Caco-2 (cell line): ENCODE data around the gene ANKMY1. TPM values are rescaled to one million over a fixed set of nuclear protein-coding genes. Genes with fewer than 3 reads are reported as not detected.

Source experiments
- BruUV-seq: library from RNA; stranded (reverse); fragments of 400-500 nt; replicated peaks from 2 replicates; lab custom pipeline; 2021; lab: Mats Ljungman, UMichigan
- CTCF ChIA-PET: fragments of 300-600 bp; sonication (Branson Sonifier 250); formaldehyde crosslinking; loops from one replicate; lab custom pipeline; 2022; ENCODE audit warnings: antibody characterized with exemption; lab: Charles Lee
- POLR2A ChIA-PET: fragments of 300-600 bp; sonication (Branson Sonifier 250); formaldehyde crosslinking; loops from one replicate; lab custom pipeline; 2022; ENCODE audit warnings: antibody characterized with exemption; lab: Charles Lee
- DNase-seq, 2 experiments: peaks; one replicate each; pipeline versions ENCODE4 v3.0.0 to v3.0.0-alpha.2; 2020 to 2022
- H3K27me3 ChIP-seq: replicated peaks from 2 replicates; pipeline ENCODE4 v1.6.0; 2011; ENCODE audit warnings: low read length; ENCODE audit not compliant: control insufficient read depth, insufficient read depth
- H3K36me3 ChIP-seq: 2 replicates; pipeline ENCODE4 v1.5.1; 2011; ENCODE audit warnings: low read length; ENCODE audit not compliant: control insufficient read depth, insufficient read depth
- H3K4me1 ChIP-seq: fragments of 250-450 bp; sonication (Bioruptor Pico); 2 replicates; pipeline ENCODE4 v1.5.1; 2020; ENCODE audit warnings: mild to moderate bottlenecking
- H3K4me3 ChIP-seq: 2 replicates; pipeline ENCODE4 v1.5.1; 2011; ENCODE audit warnings: low read depth, mild to moderate bottlenecking, control low read depth, low read length
- H3K9me3 ChIP-seq: fragments of 250-450 bp; sonication (Bioruptor Pico); 2 replicates; pipeline ENCODE4 v1.5.1; 2020; ENCODE audit warnings: mild to moderate bottlenecking, moderate library complexity
- H3K27ac Mint-ChIP-seq: one replicate; pipeline ENCODE4 v1.8.0; 2022; ENCODE audit warnings: mixed read lengths; ENCODE audit not compliant: unreplicated experiment
- H3K27me3 Mint-ChIP-seq: one replicate; pipeline ENCODE4 v1.8.0; 2022; ENCODE audit warnings: mixed read lengths; ENCODE audit not compliant: insufficient read depth, unreplicated experiment
- H3K36me3 Mint-ChIP-seq: one replicate; pipeline ENCODE4 v1.8.0; 2022; ENCODE audit warnings: mild to moderate bottlenecking, mixed read lengths; ENCODE audit not compliant: insufficient read depth, unreplicated experiment
- H3K4me1 Mint-ChIP-seq: one replicate; pipeline ENCODE4 v1.8.0; 2022; ENCODE audit warnings: low read depth, mixed read lengths; ENCODE audit not compliant: unreplicated experiment
- H3K4me3 Mint-ChIP-seq: one replicate; pipeline ENCODE4 v1.8.0; 2022; ENCODE audit warnings: mild to moderate bottlenecking, moderate library complexity, mixed read lengths; ENCODE audit not compliant: unreplicated experiment
- H3K9me3 Mint-ChIP-seq: one replicate; pipeline ENCODE4 v1.8.0; 2022; ENCODE audit warnings: mixed read lengths; ENCODE audit not compliant: unreplicated experiment
- CTCF ChIP-seq, 2 experiments: fragments of 200-600 bp in 1 of 2; IDR thresholded peaks; 1 replicate in 1 of 2; 2 replicates in 1 of 2; pipeline versions ENCODE4 v1.5.1 to v1.8.0; 2011 to 2022; ENCODE audit warnings: antibody characterized with exemption in 1 of 2, control low read depth in 1 of 2, inconsistent platforms in 1 of 2, low read depth in 1 of 2, low read length in 1 of 2, mild to moderate bottlenecking in 1 of 2, moderate library complexity in 1 of 2; ENCODE audit not compliant: insufficient read depth in 1 of 2, severe bottlenecking in 1 of 2, unreplicated experiment in 1 of 2
- intact Hi-C: fragments of 100-400 bp; cut with micrococcal nuclease; formaldehyde crosslinking; loops from one replicate; pipeline ENCODE4 v1.10.0; 2022; ENCODE audit not compliant: unreplicated experiment
- total RNA-seq: library from RNA; stranded (reverse); gene quantifications from 2 replicates; pipeline ENCODE4 v1.2.3, GENCODE V29; 2022

Gene ANKMY1
- total RNA-seq, 1 experiment from 2014 or later, result 12.2 TPM

- Histone ChIP-seq H3K27me3 (no peaks in the 10 kb centered on the region), H3K36me3 (no peaks in the 10 kb centered on the region), H3K4me1 (no peaks in the 10 kb centered on the region), H3K4me3 (no peak overlapping the region), H3K9me3 (no peaks in the 10 kb centered on the region)
- BruUV-seq, result no TSS peak
- intact Hi-C loops, result no loop called here
- H3K4me1 Mint-ChIP-seq, result no peaks in the 10 kb centered on the region
- H3K9me3 Mint-ChIP-seq, result no peaks in the 10 kb centered on the region
- POLR2A ChIA-PET, result no interaction called here
- H3K36me3 Mint-ChIP-seq, result no peaks in the 10 kb centered on the region
- H3K27ac Mint-ChIP-seq, result no peak overlapping the region
- CTCF ChIA-PET, result no interaction called here
- no peak for TF ChIP-seq CTCF (IDR thresholded peaks at IDR 0.05; ENCODE audit: insufficient read depth in 1 of 2, low read depth in 1 of 2, low read length in 1 of 2, severe bottlenecking in 1 of 2, unreplicated experiment in 1 of 2)
- DNase-seq, result no peak
- H3K4me3 Mint-ChIP-seq, result no peak overlapping the region
- no peaks in the 10 kb centered on the region for H3K27me3 Mint-ChIP-seq
These were observed 51.9 kb downstream of the ANKMY1 start for GRCh38 chr2:240505910-240506309.

- H3K9me3 Mint-ChIP-seq, result no peaks in the 10 kb centered on the region
- H3K27ac Mint-ChIP-seq, result no peak overlapping the region
- H3K36me3 ChIP-seq, result no peaks in the 10 kb centered on the region
- no peaks in the 10 kb centered on the region for H3K9me3 ChIP-seq
- TF ChIP-seq CTCF (IDR thresholded peaks at IDR 0.05; ENCODE audit: insufficient read depth in 1 of 2, low read depth in 1 of 2, low read length in 1 of 2, severe bottlenecking in 1 of 2, unreplicated experiment in 1 of 2), result no peak
- H3K4me1 Mint-ChIP-seq, result no peaks in the 10 kb centered on the region
- H3K27me3 ChIP-seq, result no peaks in the 10 kb centered on the region
- no TSS peak for BruUV-seq
- no peaks in the 10 kb centered on the region for H3K36me3 Mint-ChIP-seq
- peak in 1 of 2 experiments; percentile 5 for DNase-seq
- intact Hi-C loops, result no loop called here
- no peak overlapping the region for H3K4me3 Mint-ChIP-seq
- no peak overlapping the region for H3K4me3 ChIP-seq
- POLR2A ChIA-PET, result no interaction called here
- CTCF ChIA-PET, result no interaction called here
- no peaks in the 10 kb centered on the region for H3K4me1 ChIP-seq
- H3K27me3 Mint-ChIP-seq, result no peaks in the 10 kb centered on the region
These were observed 53.9 kb downstream of the ANKMY1 start for GRCh38 chr2:240503848-240504247.

GRCh38 chr2:240503375-240503774 is 54.4 kb downstream of the ANKMY1 start:
- no peak for TF ChIP-seq CTCF (IDR thresholded peaks at IDR 0.05; ENCODE audit: insufficient read depth in 1 of 2, low read depth in 1 of 2, low read length in 1 of 2, severe bottlenecking in 1 of 2, unreplicated experiment in 1 of 2)
- no peak for DNase-seq
- Mint-ChIP-seq H3K36me3 (no peaks in the 10 kb centered on the region), H3K27ac (no peak overlapping the region), H3K4me3 (no peak overlapping the region), H3K9me3 (no peaks in the 10 kb centered on the region), H3K27me3 (no peaks in the 10 kb centered on the region), H3K4me1 (no peaks in the 10 kb centered on the region)
- Histone ChIP-seq H3K4me3 (no peak overlapping the region), H3K27me3 (no peaks in the 10 kb centered on the region), H3K4me1 (no peaks in the 10 kb centered on the region), H3K36me3 (no peaks in the 10 kb centered on the region), H3K9me3 (no peaks in the 10 kb centered on the region)
- intact Hi-C loops, result no loop called here
- no TSS peak for BruUV-seq
- ChIA-PET POLR2A (no interaction called here), CTCF (no interaction called here)
